Measurements from ENCODE around the gene WDFY1. TPM values are rescaled to one million over a fixed set of nuclear protein-coding genes. Genes with fewer than 3 reads are reported as not detected.

Gene WDFY1
- total RNA-seq, 1 donor from 2014 or later = 177 TPM

DNA sequence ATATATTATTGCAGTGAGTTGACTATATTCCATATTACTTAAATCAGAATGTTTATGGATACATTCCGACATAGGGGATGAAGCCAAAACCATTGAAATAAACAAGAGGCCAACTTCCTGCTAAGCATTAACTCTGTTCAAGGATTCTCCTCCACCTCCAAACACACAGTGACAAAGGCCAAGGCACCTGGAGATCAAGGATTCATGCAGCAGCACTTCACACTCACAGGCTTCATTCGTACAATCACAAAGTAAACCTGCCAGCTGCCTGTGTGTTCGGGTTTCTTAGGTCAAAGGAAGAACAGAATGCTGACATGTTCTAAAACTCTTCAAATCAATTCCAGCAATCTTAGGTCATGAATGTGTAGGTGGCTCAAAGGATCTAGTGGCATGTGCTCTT, 22.8 kb downstream of the WDFY1 start:
- peaks cover 7% of the 10 kb centered on the region for H4K20me1 ChIP-seq (ENCODE audit: low read depth)
- TF ChIP-seq EZH2phosphoT487 (IDR thresholded peaks at IDR 0.05) = no peak
- TF ChIP-seq EZH2 (IDR thresholded peaks at IDR 0.05) = no peak
- TF ChIP-seq, protein P1, sequence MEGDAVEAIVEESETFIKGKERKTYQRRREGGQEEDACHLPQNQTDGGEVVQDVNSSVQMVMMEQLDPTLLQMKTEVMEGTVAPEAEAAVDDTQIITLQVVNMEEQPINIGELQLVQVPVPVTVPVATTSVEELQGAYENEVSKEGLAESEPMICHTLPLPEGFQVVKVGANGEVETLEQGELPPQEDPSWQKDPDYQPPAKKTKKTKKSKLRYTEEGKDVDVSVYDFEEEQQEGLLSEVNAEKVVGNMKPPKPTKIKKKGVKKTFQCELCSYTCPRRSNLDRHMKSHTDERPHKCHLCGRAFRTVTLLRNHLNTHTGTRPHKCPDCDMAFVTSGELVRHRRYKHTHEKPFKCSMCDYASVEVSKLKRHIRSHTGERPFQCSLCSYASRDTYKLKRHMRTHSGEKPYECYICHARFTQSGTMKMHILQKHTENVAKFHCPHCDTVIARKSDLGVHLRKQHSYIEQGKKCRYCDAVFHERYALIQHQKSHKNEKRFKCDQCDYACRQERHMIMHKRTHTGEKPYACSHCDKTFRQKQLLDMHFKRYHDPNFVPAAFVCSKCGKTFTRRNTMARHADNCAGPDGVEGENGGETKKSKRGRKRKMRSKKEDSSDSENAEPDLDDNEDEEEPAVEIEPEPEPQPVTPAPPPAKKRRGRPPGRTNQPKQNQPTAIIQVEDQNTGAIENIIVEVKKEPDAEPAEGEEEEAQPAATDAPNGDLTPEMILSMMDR (IDR thresholded peaks at IDR 0.05) = no peak

DNA sequence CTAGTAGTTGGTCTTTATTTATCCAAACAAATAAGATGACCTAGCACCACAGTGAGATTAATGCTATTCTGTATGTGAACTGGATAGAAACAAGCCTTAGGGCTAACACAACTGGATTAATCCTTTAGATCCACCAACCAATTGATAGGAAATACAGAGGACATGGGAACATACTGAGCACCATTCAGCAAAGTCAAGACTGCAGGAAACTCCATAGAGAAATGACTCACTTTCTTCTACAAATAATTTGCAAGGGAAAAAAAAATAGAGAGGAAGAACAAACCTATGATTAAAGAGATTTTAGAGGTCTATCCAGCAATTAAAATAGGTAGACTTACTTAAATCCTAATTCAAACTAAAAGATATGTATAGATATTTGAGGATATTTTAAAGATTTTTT, 23.9 kb downstream of the WDFY1 start:
- Mint-ChIP-seq H3K27ac (no peak overlapping the region), H3K36me3 (peaks cover 60% of the 10 kb centered on the region), H3K27me3 (ENCODE audit: insufficient read depth, low read depth) (peaks cover 2% of the 10 kb centered on the region), H3K9me3 (peaks cover 34% of the 10 kb centered on the region), H3K4me3 (no peak overlapping the region), H3K4me1 (no peaks in the 10 kb centered on the region)
- Histone ChIP-seq H3K79me2 (ENCODE audit: low read depth) (peaks cover 79% of the 10 kb centered on the region), H3K36me3 (peaks cover 2% of the 10 kb centered on the region), H3K27me3 (no peaks in the 10 kb centered on the region), H3K27ac (no peak overlapping the region), H3K9me3 (ENCODE audit: low read depth) (no peaks in the 10 kb centered on the region), H4K20me1 (ENCODE audit: low read depth) (peaks cover 7% of the 10 kb centered on the region), H2AFZ (replicated peaks) (no peak overlapping the region), H3K4me1 (no peaks in the 10 kb centered on the region), H3K9ac (no peak overlapping the region), H3K4me2 (no peak overlapping the region), H3F3A (ENCODE audit: low read depth) (no peaks in the 10 kb centered on the region), H3K4me3 (no peak overlapping the region)
- DNase-seq (ENCODE audit: low spot score) = no peak
- TF ChIP-seq, protein P1 (IDR thresholded peaks at IDR 0.05) = no peak

More for the DNA sequence above, 22.8 kb downstream of the WDFY1 start:
- no peaks in the 10 kb centered on the region for H3K9me3 ChIP-seq (ENCODE audit: low read depth)
- Mint-ChIP-seq H3K27ac (no peak overlapping the region), H3K4me3 (no peak overlapping the region), H3K9me3 (peaks cover 38% of the 10 kb centered on the region), H3K27me3 (ENCODE audit: insufficient read depth, low read depth) (peaks cover 2% of the 10 kb centered on the region), H3K4me1 (no peaks in the 10 kb centered on the region), H3K36me3 (peaks cover 53% of the 10 kb centered on the region)
- no peak overlapping the region for H3K9ac ChIP-seq
- H3K4me1 ChIP-seq = no peaks in the 10 kb centered on the region
- no peak for DNase-seq (ENCODE audit: low spot score)
- no peak overlapping the region for H2AFZ ChIP-seq (replicated peaks)
- no peak overlapping the region for H3K27ac ChIP-seq
- H3K79me2 ChIP-seq (ENCODE audit: low read depth) = peaks cover 90% of the 10 kb centered on the region
- H3K36me3 ChIP-seq = peaks cover 2% of the 10 kb centered on the region
- no peaks in the 10 kb centered on the region for H3F3A ChIP-seq (ENCODE audit: low read depth)
- no peak overlapping the region for H3K4me2 ChIP-seq
- H3K4me3 ChIP-seq = no peak overlapping the region
- H3K27me3 ChIP-seq = no peaks in the 10 kb centered on the region

DNA sequence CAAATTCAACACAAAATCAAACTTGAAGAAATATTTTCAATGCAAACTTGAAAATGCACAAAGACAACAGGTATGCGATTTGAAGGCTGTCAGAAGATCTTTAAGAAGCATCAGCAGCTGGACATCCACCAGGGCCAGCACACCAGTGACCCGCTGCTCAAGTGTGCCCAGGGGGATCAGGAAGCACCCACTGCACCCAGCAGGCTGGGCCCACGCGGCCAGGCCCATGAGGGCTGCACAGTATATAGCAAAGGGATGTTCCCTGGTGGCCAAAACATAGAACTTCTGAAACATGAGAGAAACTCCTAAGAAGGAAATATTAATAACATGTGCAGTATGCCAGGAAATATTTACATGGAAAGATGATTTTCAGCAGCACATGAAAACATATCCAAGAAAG, 25.0 kb downstream of the WDFY1 start:
- Histone ChIP-seq H2AFZ (replicated peaks) (no peak overlapping the region), H3K27me3 (no peaks in the 10 kb centered on the region), H3K9ac (no peak overlapping the region), H3K79me2 (ENCODE audit: low read depth) (peaks cover 68% of the 10 kb centered on the region), H3K27ac (no peak overlapping the region), H4K20me1 (ENCODE audit: low read depth) (peaks cover 17% of the 10 kb centered on the region), H3F3A (ENCODE audit: low read depth) (no peaks in the 10 kb centered on the region), H3K4me3 (no peak overlapping the region), H3K36me3 (peaks cover 2% of the 10 kb centered on the region), H3K9me3 (ENCODE audit: low read depth) (no peaks in the 10 kb centered on the region), H3K4me1 (no peaks in the 10 kb centered on the region), H3K4me2 (no peak overlapping the region)
- DNase-seq (ENCODE audit: low spot score) = no peak
- no peaks in the 10 kb centered on the region for H3K4me1 Mint-ChIP-seq
- peaks cover 2% of the 10 kb centered on the region for H3K27me3 Mint-ChIP-seq (ENCODE audit: insufficient read depth, low read depth)
- TF ChIP-seq EZH2 (IDR thresholded peaks at IDR 0.05) (no peak), EZH2phosphoT487 (IDR thresholded peaks at IDR 0.05) (no peak)
- peaks cover 56% of the 10 kb centered on the region for H3K36me3 Mint-ChIP-seq
- H3K9me3 Mint-ChIP-seq = peaks cover 25% of the 10 kb centered on the region
- H3K4me3 Mint-ChIP-seq = no peak overlapping the region
- H3K27ac Mint-ChIP-seq = no peak overlapping the region

DNA sequence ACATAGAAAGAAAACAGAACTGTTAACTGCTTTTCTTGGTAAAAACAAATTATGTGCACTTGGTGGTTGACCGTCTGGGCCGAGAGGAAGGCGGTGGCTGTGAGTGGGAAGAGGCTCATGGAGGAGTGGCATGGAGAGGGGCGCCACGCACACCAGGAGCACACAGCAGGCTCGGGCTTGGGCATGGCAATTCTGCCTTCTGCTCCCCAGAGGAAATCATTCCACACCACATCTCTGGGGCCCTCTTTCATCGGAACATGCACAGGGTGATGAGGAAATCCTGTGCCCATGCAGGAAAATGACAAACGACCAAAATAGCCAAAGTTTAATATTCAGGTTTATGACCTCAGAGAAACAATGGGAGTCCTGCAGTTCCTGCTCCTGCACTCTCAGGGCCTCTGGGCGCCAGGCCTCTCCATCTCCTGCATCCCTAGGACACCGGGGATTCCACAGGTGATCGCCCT, 26.4 kb downstream of the WDFY1 start:
- H3K27me3 Mint-ChIP-seq (ENCODE audit: insufficient read depth, low read depth) = peaks cover 2% of the 10 kb centered on the region
- no peak for DNase-seq (ENCODE audit: low spot score)
- no peak for TF ChIP-seq EZH2 (IDR thresholded peaks at IDR 0.05)
- TF ChIP-seq, protein P1 (IDR thresholded peaks at IDR 0.05) = no peak
- no peak for TF ChIP-seq EZH2phosphoT487 (IDR thresholded peaks at IDR 0.05)
- no peak overlapping the region for H3K9ac ChIP-seq
- H4K20me1 ChIP-seq (ENCODE audit: low read depth) = peaks cover 25% of the 10 kb centered on the region
- peaks cover 60% of the 10 kb centered on the region for H3K79me2 ChIP-seq (ENCODE audit: low read depth)
- no peak overlapping the region for H3K27ac Mint-ChIP-seq
- H3K4me3 ChIP-seq = no peak overlapping the region
- peaks cover 2% of the 10 kb centered on the region for H3K36me3 ChIP-seq
- no peaks in the 10 kb centered on the region for H3K4me1 Mint-ChIP-seq
- H3K27me3 ChIP-seq = no peaks in the 10 kb centered on the region
- H3K27ac ChIP-seq = no peak overlapping the region
- no peaks in the 10 kb centered on the region for H3F3A ChIP-seq (ENCODE audit: low read depth)
- H3K9me3 Mint-ChIP-seq = peaks cover 15% of the 10 kb centered on the region
- peaks cover 51% of the 10 kb centered on the region for H3K36me3 Mint-ChIP-seq
- H3K9me3 ChIP-seq (ENCODE audit: low read depth) = no peaks in the 10 kb centered on the region
- no peaks in the 10 kb centered on the region for H3K4me1 ChIP-seq
- no peak overlapping the region for H3K4me2 ChIP-seq
- no peak overlapping the region for H2AFZ ChIP-seq (replicated peaks)
- peak overlapping the region; percentile 25 for H3K4me3 Mint-ChIP-seq
